Measurements from ENCODE around the gene BBX. TPM values are rescaled to one million over a fixed set of nuclear protein-coding genes. Genes with fewer than 3 reads are reported as not detected.

The BBX gene
- total RNA-seq, 2 donors from 2014 or later = 94.7 to 226 TPM

DNA sequence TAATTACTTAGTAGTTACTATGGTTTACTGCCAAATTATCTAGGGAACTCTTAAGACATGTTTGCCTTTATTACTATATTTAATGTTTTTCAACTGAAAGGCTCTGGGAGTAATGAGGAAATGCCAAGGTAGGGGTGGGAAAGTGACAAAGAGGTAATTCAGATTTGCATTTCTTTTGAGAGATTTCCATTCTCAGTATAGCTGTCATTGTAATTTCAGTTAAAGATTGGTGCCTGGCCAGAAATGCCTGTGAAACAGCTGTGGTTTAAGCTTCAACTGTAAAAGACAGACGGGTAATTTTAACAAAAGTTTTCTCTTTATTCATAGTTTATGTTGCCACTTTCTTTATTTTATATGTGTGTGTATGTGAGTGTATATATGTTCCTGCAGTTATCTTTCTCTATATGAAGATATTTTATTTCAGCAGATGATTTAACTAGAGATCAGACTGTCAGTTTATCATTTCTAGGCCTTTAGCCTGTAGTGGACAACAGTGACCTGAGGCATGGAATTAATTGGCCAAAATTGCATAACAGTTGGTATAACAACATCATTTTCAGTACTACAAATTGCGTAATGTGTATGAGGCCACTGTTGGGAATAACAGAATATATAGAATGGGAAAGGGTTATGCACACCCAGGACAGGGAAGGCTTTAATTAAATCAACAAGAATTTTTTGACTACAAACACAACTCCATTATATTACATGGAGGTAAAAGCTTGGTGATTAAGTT is 119.0 kb downstream of the BBX start:
- DNase-seq (ENCODE audit: low spot score) = no peak
- TF ChIP-seq POLR2A (IDR thresholded peaks at IDR 0.05) (no peak), POLR2AphosphoS5 (IDR thresholded peaks at IDR 0.05) (no peak)
- TF ChIP-seq, protein P1, sequence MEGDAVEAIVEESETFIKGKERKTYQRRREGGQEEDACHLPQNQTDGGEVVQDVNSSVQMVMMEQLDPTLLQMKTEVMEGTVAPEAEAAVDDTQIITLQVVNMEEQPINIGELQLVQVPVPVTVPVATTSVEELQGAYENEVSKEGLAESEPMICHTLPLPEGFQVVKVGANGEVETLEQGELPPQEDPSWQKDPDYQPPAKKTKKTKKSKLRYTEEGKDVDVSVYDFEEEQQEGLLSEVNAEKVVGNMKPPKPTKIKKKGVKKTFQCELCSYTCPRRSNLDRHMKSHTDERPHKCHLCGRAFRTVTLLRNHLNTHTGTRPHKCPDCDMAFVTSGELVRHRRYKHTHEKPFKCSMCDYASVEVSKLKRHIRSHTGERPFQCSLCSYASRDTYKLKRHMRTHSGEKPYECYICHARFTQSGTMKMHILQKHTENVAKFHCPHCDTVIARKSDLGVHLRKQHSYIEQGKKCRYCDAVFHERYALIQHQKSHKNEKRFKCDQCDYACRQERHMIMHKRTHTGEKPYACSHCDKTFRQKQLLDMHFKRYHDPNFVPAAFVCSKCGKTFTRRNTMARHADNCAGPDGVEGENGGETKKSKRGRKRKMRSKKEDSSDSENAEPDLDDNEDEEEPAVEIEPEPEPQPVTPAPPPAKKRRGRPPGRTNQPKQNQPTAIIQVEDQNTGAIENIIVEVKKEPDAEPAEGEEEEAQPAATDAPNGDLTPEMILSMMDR (IDR thresholded peaks at IDR 0.05) = no peak
- H3K27ac ChIP-seq = no peak overlapping the region
- WGBS = 64% methylated on average over 2 of the region's 2 CpGs
- no peaks in the 10 kb centered on the region for H3K27me3 ChIP-seq (replicated peaks; ENCODE audit: insufficient read depth)
- H3K36me3 ChIP-seq = no peaks in the 10 kb centered on the region
- H3K9me3 ChIP-seq = no peaks in the 10 kb centered on the region
- no peaks in the 10 kb centered on the region for H3K4me1 ChIP-seq (replicated peaks)
- intact Hi-C loops (cut with DNase I) = no loop called here
- H3K4me3 ChIP-seq = no peak overlapping the region

DNA sequence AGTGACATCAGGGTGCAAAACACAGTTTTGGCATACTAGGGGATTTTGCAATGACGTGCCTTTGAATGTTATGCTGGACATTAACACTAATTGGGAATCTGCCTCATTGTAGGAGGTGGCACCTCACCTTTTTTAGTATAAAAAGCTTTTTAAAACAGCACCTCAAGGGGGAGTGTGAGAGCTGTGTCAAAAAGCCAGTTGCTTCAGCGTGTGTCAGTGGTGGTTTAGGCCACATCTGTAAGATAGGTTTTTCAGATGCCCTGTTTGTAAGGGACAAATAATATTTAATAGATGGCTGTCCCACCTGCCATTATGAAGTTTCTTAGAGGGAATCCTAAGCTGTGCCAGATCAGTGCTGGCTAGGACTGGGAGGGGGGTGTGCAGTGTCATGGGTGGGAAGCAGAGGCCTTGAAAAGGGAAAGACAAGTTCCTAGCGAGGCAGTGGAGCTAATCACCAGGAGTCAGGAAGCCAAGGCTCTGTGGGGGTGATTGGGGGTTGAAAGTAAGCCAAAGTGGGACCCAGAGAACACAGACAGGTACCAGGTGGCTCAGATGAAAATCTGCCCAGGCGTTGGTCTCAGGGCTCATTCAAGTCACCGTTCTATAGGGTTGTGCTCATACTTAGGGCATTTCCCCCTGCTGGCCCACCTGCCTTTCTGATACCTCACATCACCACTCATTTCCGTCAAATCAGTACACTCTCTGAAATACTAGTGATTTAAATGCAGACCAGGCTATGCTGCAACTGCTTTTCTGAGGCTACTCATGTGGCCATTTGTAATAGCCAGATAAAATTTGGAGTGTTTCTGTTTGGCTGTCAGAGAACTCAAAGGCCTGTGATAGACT is 120.5 kb downstream of the BBX start:
- TF ChIP-seq POLR2A (IDR thresholded peaks at IDR 0.05) = no peak
- TF ChIP-seq, protein P1 (IDR thresholded peaks at IDR 0.05) = no peak
- no peak for TF ChIP-seq POLR2AphosphoS5 (IDR thresholded peaks at IDR 0.05)
- H3K36me3 ChIP-seq = no peaks in the 10 kb centered on the region
- H3K27ac ChIP-seq = no peak overlapping the region
- no peaks in the 10 kb centered on the region for H3K27me3 ChIP-seq (replicated peaks; ENCODE audit: insufficient read depth)
- intact Hi-C loops (cut with DNase I) = no loop called here
- no peaks in the 10 kb centered on the region for H3K9me3 ChIP-seq
- WGBS = 93% methylated on average over 6 of the region's 6 CpGs
- no peak for DNase-seq (ENCODE audit: low spot score)
- no peak overlapping the region for H3K4me3 ChIP-seq
- no peaks in the 10 kb centered on the region for H3K4me1 ChIP-seq (replicated peaks)

DNA sequence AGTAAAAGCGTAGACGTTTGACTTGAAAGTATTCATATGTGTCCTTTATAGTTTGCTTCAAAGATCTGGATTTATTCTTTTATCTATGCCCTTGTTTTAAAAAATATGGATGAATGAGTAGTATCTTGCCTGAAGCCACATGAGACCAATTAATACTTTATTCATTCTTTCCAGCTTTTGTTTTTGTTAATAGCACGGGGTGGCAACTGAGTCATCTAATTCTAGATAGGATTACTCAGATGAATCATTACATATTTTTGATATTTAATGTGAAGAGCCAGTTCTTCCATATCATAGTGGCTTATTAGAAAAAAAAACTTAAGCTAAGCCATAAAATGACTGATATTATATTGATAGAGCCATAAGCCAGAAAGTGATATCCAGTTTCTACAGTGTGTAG is 121.9 kb downstream of the BBX start:
- no peaks in the 10 kb centered on the region for H3K27me3 ChIP-seq (replicated peaks; ENCODE audit: insufficient read depth)
- 70% methylated on average over 3 of the region's 3 CpGs for WGBS
- TF ChIP-seq, protein P1 (IDR thresholded peaks at IDR 0.05) = no peak
- no peak for TF ChIP-seq POLR2AphosphoS5 (IDR thresholded peaks at IDR 0.05)
- TF ChIP-seq POLR2A (IDR thresholded peaks at IDR 0.05) = no peak
- DNase-seq (ENCODE audit: low spot score) = no peak
- no peaks in the 10 kb centered on the region for H3K36me3 ChIP-seq
- H3K9me3 ChIP-seq = no peaks in the 10 kb centered on the region
- H3K27ac ChIP-seq = no peak overlapping the region
- intact Hi-C loops (cut with DNase I) = no loop called here
- H3K4me1 ChIP-seq (replicated peaks) = no peaks in the 10 kb centered on the region
- no peak overlapping the region for H3K4me3 ChIP-seq

DNA sequence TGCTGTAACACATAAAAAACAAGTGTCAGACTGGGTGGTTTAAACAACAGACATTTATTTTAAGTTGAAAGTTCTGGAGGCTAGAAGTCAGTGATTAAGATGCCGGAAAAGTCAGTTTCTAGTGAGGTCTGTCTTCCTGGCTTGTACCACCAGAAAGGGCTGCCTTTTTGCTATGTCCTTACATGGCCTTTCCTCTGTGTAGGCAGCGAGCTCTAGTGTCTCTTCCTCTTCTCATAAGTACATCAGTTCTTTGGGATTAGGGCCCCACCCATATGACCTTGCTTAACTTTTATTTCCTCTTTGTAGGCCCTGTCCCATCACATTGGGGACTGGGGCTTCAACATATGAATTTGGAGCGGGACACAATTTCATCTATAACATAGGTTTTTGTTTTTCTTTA is 128.0 kb downstream of the BBX start:
- 94% methylated on average over 3 of the region's 3 CpGs for WGBS
- no peaks in the 10 kb centered on the region for H3K36me3 ChIP-seq

More for the DNA sequence above, 128.0 kb downstream of the BBX start:
- no peaks in the 10 kb centered on the region for H3K4me1 ChIP-seq (replicated peaks)
- no peak for TF ChIP-seq POLR2AphosphoS5 (IDR thresholded peaks at IDR 0.05)
- TF ChIP-seq, protein P1 (IDR thresholded peaks at IDR 0.05) = no peak
- DNase-seq (ENCODE audit: low spot score) = no peak
- H3K27me3 ChIP-seq (replicated peaks; ENCODE audit: insufficient read depth) = no peaks in the 10 kb centered on the region
- no peak overlapping the region for H3K27ac ChIP-seq
- intact Hi-C loops (cut with DNase I) = no loop called here
- no peaks in the 10 kb centered on the region for H3K9me3 ChIP-seq
- H3K4me3 ChIP-seq = no peak overlapping the region
